ENCODE measurements around the gene POMGNT1. TPM values are rescaled to one million over a fixed set of nuclear protein-coding genes. Genes with fewer than 3 reads are reported as not detected.

The POMGNT1 gene
- total RNA-seq, 1 donor from 2014 or later: 96.9 TPM

- no peak overlapping the region for H3K4me3 ChIP-seq (ENCODE audit: low read depth, low read length)
- no peaks in the 10 kb centered on the region for H3K27me3 ChIP-seq (ENCODE audit: control insufficient read depth, insufficient read depth, low read length)
- H3K36me3 ChIP-seq (ENCODE audit: control insufficient read depth, insufficient read depth, low read length): no peaks in the 10 kb centered on the region
- TF ChIP-seq, protein P1, sequence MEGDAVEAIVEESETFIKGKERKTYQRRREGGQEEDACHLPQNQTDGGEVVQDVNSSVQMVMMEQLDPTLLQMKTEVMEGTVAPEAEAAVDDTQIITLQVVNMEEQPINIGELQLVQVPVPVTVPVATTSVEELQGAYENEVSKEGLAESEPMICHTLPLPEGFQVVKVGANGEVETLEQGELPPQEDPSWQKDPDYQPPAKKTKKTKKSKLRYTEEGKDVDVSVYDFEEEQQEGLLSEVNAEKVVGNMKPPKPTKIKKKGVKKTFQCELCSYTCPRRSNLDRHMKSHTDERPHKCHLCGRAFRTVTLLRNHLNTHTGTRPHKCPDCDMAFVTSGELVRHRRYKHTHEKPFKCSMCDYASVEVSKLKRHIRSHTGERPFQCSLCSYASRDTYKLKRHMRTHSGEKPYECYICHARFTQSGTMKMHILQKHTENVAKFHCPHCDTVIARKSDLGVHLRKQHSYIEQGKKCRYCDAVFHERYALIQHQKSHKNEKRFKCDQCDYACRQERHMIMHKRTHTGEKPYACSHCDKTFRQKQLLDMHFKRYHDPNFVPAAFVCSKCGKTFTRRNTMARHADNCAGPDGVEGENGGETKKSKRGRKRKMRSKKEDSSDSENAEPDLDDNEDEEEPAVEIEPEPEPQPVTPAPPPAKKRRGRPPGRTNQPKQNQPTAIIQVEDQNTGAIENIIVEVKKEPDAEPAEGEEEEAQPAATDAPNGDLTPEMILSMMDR (IDR thresholded peaks at IDR 0.05; ENCODE audit: insufficient read depth, low read length, poor library complexity, severe bottlenecking): no peak
- DNase-seq (ENCODE audit: low read depth): no peak
Measured at GRCh38 chr1:46221749-46222148, 23.5 kb upstream of the POMGNT1 start.

DNA sequence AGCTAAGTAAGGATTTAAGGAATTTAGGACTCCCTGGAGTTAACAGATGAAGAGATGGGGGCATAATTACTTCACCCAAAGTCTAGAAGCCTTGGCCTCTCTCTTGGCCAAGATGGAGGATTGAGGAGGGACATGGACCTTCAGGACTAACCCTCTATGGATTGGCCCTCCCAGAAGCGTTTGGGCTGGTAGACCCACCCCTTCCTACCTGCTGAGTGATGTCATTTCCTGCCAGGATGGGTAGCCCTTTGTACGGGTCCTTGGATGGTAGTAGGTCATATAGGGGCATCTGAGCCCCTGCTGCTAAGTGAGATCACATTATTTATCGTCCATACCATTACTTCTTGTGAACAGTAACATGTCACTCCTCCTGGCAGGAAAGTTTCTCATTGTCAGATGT, 22.6 kb upstream of the POMGNT1 start:
- no peaks in the 10 kb centered on the region for H3K36me3 ChIP-seq (ENCODE audit: control insufficient read depth, insufficient read depth, low read length)
- no peaks in the 10 kb centered on the region for H3K27me3 ChIP-seq (ENCODE audit: control insufficient read depth, insufficient read depth, low read length)
- TF ChIP-seq, protein P1 (IDR thresholded peaks at IDR 0.05; ENCODE audit: insufficient read depth, low read length, poor library complexity, severe bottlenecking): no peak
- DNase-seq (ENCODE audit: low read depth): no peak
- H3K4me3 ChIP-seq (ENCODE audit: low read depth, low read length): no peak overlapping the region

GRCh38 chr1:46219551-46220520, 21.6 kb upstream of the POMGNT1 start:
- DNase-seq (ENCODE audit: low read depth): no peak
- Histone ChIP-seq H3K4me3 (ENCODE audit: low read depth, low read length) (no peak overlapping the region), H3K36me3 (ENCODE audit: control insufficient read depth, insufficient read depth, low read length) (no peaks in the 10 kb centered on the region), H3K27me3 (ENCODE audit: control insufficient read depth, insufficient read depth, low read length) (no peaks in the 10 kb centered on the region)
- TF ChIP-seq, protein P1 (IDR thresholded peaks at IDR 0.05; ENCODE audit: insufficient read depth, low read length, poor library complexity, severe bottlenecking): no peak

DNA sequence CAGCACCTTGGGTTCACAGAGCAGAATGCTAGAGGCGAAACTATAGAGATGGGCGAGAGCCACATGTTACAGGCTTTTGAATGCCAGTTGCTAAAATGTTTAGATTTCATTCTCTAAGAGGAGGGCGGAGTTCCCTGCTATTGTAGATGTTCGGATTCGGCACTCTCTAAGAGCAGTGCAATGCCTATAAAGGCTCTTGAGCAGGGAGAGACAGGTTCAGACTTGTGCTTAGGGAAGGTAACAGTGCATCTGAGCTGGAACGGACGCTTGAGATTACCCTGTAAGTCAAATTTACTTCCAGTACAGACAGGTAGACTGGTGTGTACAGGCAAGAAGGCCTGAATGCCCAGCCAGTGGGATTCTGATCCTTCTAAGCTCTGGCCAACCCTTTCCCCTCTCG, 20.2 kb upstream of the POMGNT1 start:
- Histone ChIP-seq H3K4me3 (ENCODE audit: low read depth, low read length) (no peak overlapping the region), H3K36me3 (ENCODE audit: control insufficient read depth, insufficient read depth, low read length) (no peaks in the 10 kb centered on the region), H3K27me3 (ENCODE audit: control insufficient read depth, insufficient read depth, low read length) (no peaks in the 10 kb centered on the region)
- no peak for DNase-seq (ENCODE audit: low read depth)
- TF ChIP-seq, protein P1 (IDR thresholded peaks at IDR 0.05; ENCODE audit: insufficient read depth, low read length, poor library complexity, severe bottlenecking): no peak

DNA sequence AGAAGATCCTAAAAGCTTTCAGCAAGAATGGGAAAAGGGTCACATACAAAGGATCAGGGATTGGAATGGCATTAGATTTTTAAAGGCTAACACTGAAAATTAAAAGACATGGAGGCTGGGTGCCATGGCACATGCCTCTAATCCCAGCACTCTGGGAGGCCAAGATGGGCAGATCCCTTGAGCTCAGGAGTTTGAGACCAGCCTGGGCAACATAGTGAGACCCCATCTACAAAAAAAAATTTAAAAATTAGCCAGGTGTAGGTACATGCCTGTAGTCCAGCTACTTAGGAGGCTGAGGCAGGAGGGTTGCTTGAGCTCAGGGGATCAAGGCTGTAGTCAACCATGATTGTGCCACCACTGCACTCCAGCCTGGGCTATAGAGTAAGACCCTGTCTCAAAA, 17.3 kb upstream of the POMGNT1 start:
- no peaks in the 10 kb centered on the region for H3K27me3 ChIP-seq (ENCODE audit: control insufficient read depth, insufficient read depth, low read length)
- no peaks in the 10 kb centered on the region for H3K36me3 ChIP-seq (ENCODE audit: control insufficient read depth, insufficient read depth, low read length)
- TF ChIP-seq, protein P1 (IDR thresholded peaks at IDR 0.05; ENCODE audit: insufficient read depth, low read length, poor library complexity, severe bottlenecking): no peak
- DNase-seq (ENCODE audit: low read depth): no peak
- no peak overlapping the region for H3K4me3 ChIP-seq (ENCODE audit: low read depth, low read length)

All from kidney epithelial cell (primary cell).